GM21723 (cell line): Measurements from ENCODE around the gene CTIF.
A peak's percentile ranks its signal among the peaks of the same experiment; 100 is the strongest.

ENCODE experiments used
- ATAC-seq: cut with Tn5 transposase; IDR thresholded peaks from one replicate; pipeline ENCODE4 v1.9.1; 2021; ENCODE audit warnings: mild to moderate bottlenecking, moderate library complexity; ENCODE audit not compliant: unreplicated experiment

CTIF gene

GRCh38 chr18:48531908-48532307 lies 6.9 kb upstream of the CTIF start:
- no peak for ATAC-seq

GRCh38 chr18:48533340-48534070 lies 5.3 kb upstream of the CTIF start:
- no peak for ATAC-seq

- ATAC-seq: no peak
These were observed 4.5 kb upstream of the CTIF start for GRCh38 chr18:48534364-48534763.

- ATAC-seq: no peak
These were observed 2.9 kb upstream of the CTIF start for GRCh38 chr18:48535956-48536355.

- no peak for ATAC-seq
These were observed 2.3 kb upstream of the CTIF start for GRCh38 chr18:48536516-48536915.

- no peak for ATAC-seq
These were observed 797 bp downstream of the CTIF start for GRCh38 chr18:48539406-48540250.

GRCh38 chr18:48540251-48541025 lies 1.6 kb downstream of the CTIF start:
- peak; percentile 38 for ATAC-seq

- peak; percentile 58 for ATAC-seq
These were observed 2.4 kb downstream of the CTIF start for GRCh38 chr18:48541026-48541746.

- ATAC-seq: no peak
These were observed 3.0 kb downstream of the CTIF start for GRCh38 chr18:48541747-48542400.

- ATAC-seq: no peak
These were observed 3.8 kb downstream of the CTIF start for GRCh38 chr18:48542513-48543181.

GRCh38 chr18:48543228-48543627 lies 4.4 kb downstream of the CTIF start:
- ATAC-seq: no peak

GRCh38 chr18:48544116-48544515 lies 5.3 kb downstream of the CTIF start:
- no peak for ATAC-seq

GRCh38 chr18:48544661-48545415 lies 6.0 kb downstream of the CTIF start:
- ATAC-seq: no peak

- ATAC-seq: no peak
These were observed 7.0 kb downstream of the CTIF start for GRCh38 chr18:48545757-48546321.

GRCh38 chr18:48546396-48546795 lies 7.6 kb downstream of the CTIF start:
- ATAC-seq: no peak

GRCh38 chr18:48547531-48547981 lies 8.7 kb downstream of the CTIF start:
- ATAC-seq: no peak

GRCh38 chr18:48548011-48548771 lies 9.4 kb downstream of the CTIF start:
- no peak for ATAC-seq

GRCh38 chr18:48548921-48549320 lies 10.1 kb downstream of the CTIF start:
- ATAC-seq: no peak
